Stimulated activated CD8-positive, alpha-beta memory T cell treated with anti-CD3 and anti-CD28 coated beads, Interleukin-7, amount 100 ng/mL, for 24 hours (primary cell): ENCODE measurements around the gene SLC29A1.

Experiments used
- DNase-seq: peaks from one replicate; pipeline ENCODE4 v3.0.0-alpha.2; 2020; ENCODE audit warnings: low read depth

SLC29A1 gene

GRCh38 chr6:44268095-44268628 is 44.8 kb downstream of the SLC29A1 start:
- no peak for DNase-seq

GRCh38 chr6:44269178-44269920 is 46.0 kb downstream of the SLC29A1 start:
- DNase-seq, result no peak

- no peak for DNase-seq
Observed at GRCh38 chr6:44269921-44270525, 46.6 kb downstream of the SLC29A1 start, which contains the start of gene TMEM151B. TSS of gene TMEM151B (plus strand) at chr6:44270450. CDS start at chr6:44270743, 293 bp downstream.

GRCh38 chr6:44270526-44271405 is 47.4 kb downstream of the SLC29A1 start:
- no peak for DNase-seq

- no peak for DNase-seq
Observed at GRCh38 chr6:44271406-44271723, 48.0 kb downstream of the SLC29A1 start.

- DNase-seq, result no peak
Observed at GRCh38 chr6:44271914-44272313, 48.5 kb downstream of the SLC29A1 start.

GRCh38 chr6:44272529-44272928 is 49.1 kb downstream of the SLC29A1 start:
- DNase-seq, result no peak

- DNase-seq, result no peak
Observed at GRCh38 chr6:44272999-44273566, 49.7 kb downstream of the SLC29A1 start.

GRCh38 chr6:44273617-44274016 is 50.2 kb downstream of the SLC29A1 start:
- no peak for DNase-seq

GRCh38 chr6:44275271-44275748 is 51.9 kb downstream of the SLC29A1 start:
- no peak for DNase-seq

GRCh38 chr6:44275749-44276648 is 52.6 kb downstream of the SLC29A1 start:
- DNase-seq, result no peak

GRCh38 chr6:44276667-44277640 is 53.6 kb downstream of the SLC29A1 start:
- DNase-seq, result no peak

- no peak for DNase-seq
Observed at GRCh38 chr6:44277763-44278162, 54.4 kb downstream of the SLC29A1 start.

- DNase-seq, result no peak
Observed at GRCh38 chr6:44278315-44278714, 54.9 kb downstream of the SLC29A1 start.

GRCh38 chr6:44278774-44279697 is 55.6 kb downstream of the SLC29A1 start:
- DNase-seq, result no peak
